Dermis microvascular lymphatic vessel endothelial cell (primary cell): Measurements from ENCODE around the gene CAB39. TPM values are rescaled to one million over a fixed set of nuclear protein-coding genes. Genes with fewer than 3 reads are reported as not detected.
"Not testable (repeated sequence)": the region's sequence is repeated elsewhere in the genome, so short reads cannot be mapped to it uniquely, and the experiment has no call there.

Source experiments
- DNase-seq, 2 donors: peaks; one replicate each; pipeline versions ENCODE4 v3.0.0 to v3.0.0-alpha.2; 2010; ENCODE audit warnings: low read depth in 2 of 2
- total RNA-seq: library from RNA; depleted of rRNA; stranded (reverse); fragments of >200 nt; gene quantifications from 2 replicates; pipeline ENCODE4 v1.2.1, GENCODE V29; 2014

The CAB39 gene
- total RNA-seq, 1 donor from 2014 or later, result 46.0 TPM

DNA sequence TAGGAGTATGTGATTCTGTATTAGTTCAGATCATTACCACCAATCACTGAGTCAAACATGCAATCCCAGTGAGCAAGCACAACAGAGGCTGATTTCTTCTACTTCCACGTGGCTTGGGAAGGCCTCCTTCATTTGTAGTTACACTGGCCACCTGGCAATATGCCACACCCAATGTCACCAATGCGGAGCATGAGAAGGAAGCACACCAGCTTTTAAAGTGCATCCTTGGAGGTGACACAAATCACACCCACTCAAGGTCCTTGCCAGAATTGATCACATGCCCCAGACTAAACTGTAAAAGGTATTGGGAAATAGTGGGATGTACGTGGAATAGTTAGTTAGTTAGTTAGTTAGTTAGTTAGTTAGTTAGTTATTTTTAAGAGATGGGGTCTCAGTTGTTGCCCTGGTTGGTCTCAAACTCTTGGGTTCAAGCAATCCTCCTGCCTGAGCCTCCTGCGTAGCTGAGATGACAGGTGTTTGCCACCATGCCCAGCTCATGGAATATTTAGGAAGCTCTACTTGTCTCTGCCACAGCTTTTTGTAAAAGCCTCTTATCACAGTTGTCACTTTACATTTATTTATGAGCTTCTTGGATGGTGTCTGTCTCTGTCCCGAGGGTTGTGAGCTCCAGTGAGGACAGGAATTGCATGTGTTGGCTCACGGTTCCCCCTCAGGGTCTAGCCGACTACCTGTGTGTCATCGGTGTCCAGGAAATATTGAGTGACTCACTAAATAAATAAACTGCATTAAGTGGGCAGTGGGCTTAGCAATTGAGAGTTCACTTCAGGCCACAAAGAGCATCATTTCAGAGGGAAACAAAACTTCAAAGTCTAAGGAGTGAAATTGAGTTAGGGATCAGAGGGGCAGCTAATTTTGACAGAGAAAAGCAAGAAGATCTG is 28.1 kb upstream of the CAB39 start:
- peak; percentile 33 to 74 for DNase-seq

GRCh38 chr2:230685178-230685577 is 27.5 kb upstream of the CAB39 start:
- no peak for DNase-seq

GRCh38 chr2:230687498-230687897 is 25.1 kb upstream of the CAB39 start:
- DNase-seq, result no peak

DNA sequence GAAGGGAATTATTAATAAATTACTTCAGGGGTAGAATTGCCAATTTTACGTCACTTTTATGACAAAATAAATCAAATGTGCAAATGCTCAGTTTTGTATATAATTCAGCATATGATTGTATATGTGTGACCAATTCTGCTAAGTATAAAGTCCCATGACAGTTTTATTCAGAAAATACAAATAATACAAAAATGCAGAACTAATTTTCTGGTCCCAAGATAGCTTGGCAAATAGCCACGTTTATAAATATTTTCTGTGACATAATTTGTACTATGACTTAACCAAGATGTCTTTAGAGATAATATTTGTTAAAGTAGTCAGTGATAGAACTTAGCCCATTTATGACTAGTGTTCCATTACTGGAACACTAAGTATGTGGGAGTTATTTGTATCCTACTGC is 24.2 kb upstream of the CAB39 start:
- DNase-seq, result no peak

DNA sequence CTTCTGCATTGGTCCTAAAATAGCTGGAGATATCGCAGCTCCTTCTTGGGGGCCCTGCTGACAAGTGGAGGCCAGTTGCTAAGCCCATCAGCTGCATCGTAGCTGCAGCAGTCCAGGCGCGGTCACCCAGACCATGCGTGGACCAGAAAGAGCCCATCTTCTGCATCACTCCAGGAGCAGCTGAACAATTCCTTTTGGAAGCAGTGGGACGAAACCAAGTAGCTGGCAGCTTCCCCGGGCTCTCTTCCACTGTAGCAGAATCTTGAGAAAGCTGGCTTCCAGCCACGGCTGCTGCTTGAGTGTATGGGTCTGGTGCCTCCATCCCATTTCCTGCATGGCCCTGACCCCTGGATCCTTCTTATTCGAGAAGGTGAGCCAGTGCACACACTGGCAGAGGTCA is 22.2 kb upstream of the CAB39 start:
- no peak for DNase-seq

DNA sequence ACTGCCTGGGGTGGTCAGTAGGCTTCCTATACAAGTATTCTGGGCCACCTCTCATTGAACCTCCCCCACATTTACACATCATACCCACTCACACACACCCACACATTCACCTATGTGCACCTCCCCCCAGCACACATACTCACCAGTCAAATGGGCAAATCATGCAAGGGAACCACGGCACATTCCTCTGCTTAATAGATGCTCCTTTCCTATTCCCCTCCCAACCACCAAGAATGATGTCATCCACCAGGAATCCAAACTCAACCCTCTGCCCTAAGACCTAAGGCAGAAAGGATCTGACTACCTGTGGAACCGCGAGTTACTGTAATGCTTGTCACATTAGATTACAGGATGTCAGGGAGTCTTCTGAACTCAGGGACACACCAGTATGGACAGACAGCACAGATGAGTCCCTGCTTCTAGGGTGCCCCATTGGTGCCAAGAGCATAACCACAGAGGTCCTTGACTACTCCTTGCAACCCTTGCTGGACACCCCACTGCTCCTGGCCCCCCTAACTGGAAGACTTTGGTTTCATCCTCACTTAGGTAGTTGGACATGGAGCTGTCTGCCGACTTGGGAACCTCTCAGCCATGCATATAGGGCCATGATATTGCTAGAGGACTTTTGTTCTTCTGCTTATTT is 21.5 kb upstream of the CAB39 start:
- no peak for DNase-seq

DNA sequence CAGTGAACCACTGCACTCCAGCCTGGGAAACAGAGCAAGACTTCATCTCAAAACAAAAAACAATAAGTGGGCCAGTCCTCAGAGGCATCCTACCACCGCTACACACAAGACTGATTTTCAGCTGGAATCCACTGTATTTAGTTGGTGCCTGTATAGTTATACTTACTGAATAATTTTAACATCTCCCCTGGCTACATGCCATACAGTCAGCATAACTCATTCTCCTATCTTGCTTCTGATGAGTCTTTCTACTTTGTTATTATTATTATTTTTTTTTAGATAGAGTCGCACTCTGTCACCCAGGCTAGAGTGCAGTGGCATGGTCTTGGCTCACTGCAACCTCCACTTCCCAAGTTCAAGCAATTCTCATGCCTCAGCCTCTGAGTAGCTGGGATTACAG is 19.9 kb upstream of the CAB39 start:
- DNase-seq, result no peak

DNA sequence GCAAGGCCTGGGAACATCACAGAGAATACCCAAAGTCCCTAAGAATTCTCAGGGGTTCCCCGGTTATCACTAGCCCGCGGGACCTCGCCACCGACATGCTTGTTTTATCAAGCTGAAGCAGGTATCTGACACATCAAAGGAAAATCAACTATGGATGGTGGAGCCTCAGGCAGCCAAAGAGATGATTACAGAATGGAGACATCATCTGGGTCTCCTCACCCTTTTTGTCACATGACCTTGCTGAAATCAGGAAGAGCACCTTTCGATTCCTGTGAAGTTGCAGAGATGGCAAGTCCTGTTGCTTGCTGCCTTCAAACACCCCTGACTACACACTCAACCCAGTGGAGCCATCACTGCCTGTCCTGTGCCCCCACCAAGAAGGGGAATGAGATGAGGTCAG is 19.2 kb upstream of the CAB39 start:
- no peak for DNase-seq

DNA sequence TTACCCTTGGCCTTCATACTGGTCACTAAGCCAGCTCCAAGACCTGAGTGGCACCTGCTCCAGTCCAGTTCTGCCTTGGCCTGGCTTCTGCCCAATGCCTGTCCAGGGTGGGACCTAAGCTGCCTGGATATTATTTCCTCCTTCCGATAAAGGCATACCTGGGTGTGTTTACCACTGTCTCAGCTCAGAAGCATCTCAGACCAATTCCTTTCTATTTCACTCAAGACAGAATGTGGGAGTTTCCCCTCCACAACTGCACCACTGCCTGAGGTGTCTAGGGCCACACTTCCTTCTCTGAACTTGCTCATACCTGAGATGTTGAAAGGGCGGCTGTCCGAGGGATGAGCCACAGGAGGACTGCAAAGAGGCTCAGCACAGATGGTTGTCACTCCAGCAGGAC is 18.4 kb upstream of the CAB39 start:
- no peak for DNase-seq

DNA sequence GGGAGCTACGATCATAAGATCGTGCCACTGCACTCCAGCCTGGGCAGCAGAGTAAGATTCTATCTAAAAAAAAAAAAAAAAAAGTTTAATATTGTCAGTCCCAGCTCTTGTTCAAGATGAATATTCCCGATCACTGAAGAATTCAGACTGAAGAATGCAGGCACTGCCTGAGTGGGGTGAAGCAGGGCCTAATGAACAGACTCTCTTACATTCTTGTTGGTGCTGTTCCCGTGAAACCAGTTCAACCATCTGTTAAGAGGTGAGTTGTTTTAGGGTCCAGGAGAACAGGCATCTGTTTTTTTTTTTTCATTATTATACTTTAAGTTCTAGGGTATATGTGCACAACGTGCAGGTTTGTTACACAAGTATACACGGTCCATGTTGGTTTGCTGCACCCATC is 17.1 kb upstream of the CAB39 start:
- DNase-seq, result no peak

DNA sequence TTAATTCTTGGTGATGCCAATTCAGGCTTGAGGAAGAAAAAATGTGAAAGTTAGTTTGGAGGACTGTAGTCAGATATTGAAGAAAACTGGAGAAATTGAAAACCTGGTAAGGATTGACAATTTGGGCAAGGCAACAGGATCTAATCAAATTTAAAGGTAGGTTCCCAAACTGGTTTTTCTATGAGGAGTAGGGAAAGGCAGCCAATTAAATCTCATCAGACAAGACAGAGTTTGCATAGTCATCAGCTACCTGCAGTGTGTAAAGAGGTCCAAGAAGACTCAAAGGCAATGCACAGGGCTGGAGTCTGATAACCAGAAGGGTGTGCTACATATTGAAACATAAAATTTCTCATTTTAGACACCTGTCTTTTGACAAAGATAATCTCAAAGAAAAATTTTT is 16.0 kb upstream of the CAB39 start:
- DNase-seq, result no peak

- no peak for DNase-seq
These were observed 15.0 kb upstream of the CAB39 start for GRCh38 chr2:230697676-230698075.

DNA sequence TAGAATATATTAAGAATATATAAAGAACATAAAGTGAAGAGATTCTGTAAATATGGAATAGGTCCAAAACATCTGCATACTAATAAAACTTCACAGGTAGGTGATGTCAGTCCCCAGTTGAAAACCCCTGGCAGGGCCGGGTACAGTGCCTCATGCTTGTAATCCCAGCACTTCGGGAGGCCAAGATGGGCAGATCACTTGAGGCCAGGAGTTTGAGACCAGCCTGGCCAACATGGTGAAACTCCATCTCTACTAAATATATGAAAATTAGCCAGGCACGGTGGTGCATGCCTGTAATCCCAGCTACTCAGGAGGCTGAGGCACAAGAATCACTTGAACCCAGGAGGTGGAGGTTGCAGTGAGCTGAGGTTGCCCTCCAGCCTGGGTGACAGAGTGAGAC is 13.9 kb upstream of the CAB39 start:
- DNase-seq, result not testable (repeated sequence)

DNA sequence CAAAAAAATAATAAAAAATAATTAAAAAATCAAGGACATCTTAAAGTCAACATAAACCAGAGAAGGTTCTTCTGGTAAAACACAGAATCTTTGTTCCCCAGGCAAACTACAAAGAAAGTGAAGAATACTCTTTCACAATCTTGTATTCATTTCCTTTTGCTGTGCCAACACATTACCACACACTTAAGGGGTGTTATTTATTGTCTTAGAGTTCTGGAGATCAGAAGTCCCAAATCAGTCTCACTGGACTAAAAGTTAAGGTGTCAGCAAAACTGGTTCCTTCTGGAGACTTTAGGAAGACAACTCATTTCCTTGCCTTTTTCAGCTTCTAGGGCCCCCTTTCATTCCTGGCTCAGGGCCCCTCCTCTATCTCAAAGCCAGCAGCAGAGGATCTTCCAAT is 12.2 kb upstream of the CAB39 start:
- no peak for DNase-seq

DNA sequence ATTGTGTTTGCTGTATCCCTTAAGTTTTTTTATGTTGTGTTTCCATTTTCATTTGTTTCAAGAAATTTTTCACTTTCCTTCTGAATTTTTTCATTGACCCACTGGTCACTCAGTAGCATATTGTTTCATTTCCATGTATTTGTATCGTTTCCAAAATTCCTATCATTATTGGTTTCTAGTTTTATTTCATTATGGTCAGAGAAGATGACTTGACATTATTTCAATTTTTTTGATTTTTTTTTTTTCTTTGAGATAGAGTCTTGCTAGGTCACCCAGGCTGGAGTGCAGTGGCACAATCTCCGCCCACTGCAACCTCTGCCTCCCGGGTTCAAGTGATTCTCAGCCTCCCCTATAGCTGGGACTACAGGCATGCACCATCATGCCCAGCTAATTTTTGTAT is 11.3 kb upstream of the CAB39 start:
- DNase-seq, result no peak

- not testable (repeated sequence) for DNase-seq
These were observed 10.2 kb upstream of the CAB39 start for GRCh38 chr2:230702457-230702856.

GRCh38 chr2:230703514-230703913 is 9.1 kb upstream of the CAB39 start:
- no peak for DNase-seq

DNA sequence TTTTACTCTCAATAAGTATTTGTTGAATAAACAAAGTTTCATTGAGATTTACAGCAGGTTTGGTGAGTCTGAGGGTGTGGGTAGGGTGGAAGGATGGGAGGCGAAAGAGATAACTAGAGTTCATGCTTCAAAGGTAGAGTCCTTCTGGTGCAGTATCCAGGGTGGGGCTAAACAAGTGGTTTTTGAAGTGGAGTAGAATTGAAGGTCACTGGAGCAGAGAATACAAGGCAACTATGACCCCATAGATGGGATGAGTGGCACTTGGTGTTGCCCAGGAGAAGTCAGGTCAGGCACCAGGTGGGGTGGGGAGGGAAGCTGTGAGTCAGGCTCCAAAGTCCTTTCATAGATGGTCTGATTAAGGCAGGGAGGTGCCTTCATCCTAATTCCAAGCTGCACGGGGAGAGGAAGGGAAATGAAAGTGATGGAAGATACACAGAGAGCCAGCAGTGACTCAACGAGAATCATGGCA is 6.6 kb upstream of the CAB39 start:
- DNase-seq, result no peak

- no peak for DNase-seq
These were observed 5.7 kb upstream of the CAB39 start for GRCh38 chr2:230706966-230707365.

- DNase-seq, result no peak
These were observed 4.4 kb upstream of the CAB39 start for GRCh38 chr2:230708204-230708603.

- DNase-seq, result no peak
These were observed 1.4 kb upstream of the CAB39 start for GRCh38 chr2:230711224-230711623.

DNA sequence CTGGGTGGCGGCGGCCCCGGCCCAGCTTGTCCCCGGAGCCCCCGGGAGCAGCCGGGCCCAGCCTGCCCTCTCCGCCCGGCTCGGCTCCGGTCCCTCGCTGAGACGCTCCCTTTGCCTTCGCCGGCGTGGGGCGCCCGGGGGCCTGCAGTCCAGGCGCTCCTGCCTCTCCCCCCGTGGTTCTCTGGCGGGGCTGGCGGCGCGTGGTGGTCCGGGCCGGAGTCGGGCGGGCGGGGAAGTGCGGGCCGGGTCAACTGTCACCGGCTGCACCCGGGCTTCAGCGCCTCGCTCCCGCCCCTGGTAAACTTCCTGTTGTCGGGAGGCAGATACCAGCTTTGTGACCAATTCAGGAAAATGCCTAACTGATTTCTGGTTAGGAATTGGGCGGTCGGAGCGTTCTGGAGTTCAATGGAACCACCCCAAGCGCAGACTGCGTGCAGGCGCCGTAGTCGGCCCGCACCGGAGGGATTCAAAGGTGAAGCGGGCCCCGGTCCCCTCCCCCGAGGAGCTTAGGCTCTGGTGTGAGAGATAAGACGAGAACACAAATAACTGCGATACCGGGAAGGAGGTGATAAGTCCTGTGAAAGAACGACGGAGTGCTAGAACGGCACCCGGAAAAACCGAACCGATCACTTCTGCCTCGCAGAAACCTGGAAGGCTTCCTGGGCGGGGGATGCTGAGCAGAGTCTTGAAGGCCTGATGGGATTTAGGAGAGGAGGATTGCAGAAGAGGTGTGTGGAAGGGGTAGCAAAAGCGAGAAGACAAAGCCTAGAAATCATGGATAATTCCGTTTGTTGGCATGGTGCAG is 891 bp downstream of the CAB39 start:
- DNase-seq, result peak; percentile 23 to 56
